Activated CD4-positive, alpha-beta T cell treated with anti-CD3 and anti-CD28 coated beads, Interleukin-2, Interleukin-6, amounts not matched to agents 100 ng/mL and 50 ng/mL, durations not matched to agents 16 hours and 8 hours (primary cell): ENCODE measurements around the gene REL.
A peak's percentile ranks its signal among the peaks of the same experiment; 100 is the strongest.
"Not testable (repeated sequence)": the region's sequence is repeated elsewhere in the genome, so short reads cannot be mapped to it uniquely, and the experiment has no call there.

Experiments
- DNase-seq: peaks from one replicate; pipeline ENCODE4 v3.0.0-alpha.2; 2020

Gene REL

GRCh38 chr2:60926741-60927552, 45.6 kb downstream of the REL start:
- no peak for DNase-seq

GRCh38 chr2:60932061-60932460, 50.7 kb downstream of the REL start:
- DNase-seq, result not testable (repeated sequence)

DNA sequence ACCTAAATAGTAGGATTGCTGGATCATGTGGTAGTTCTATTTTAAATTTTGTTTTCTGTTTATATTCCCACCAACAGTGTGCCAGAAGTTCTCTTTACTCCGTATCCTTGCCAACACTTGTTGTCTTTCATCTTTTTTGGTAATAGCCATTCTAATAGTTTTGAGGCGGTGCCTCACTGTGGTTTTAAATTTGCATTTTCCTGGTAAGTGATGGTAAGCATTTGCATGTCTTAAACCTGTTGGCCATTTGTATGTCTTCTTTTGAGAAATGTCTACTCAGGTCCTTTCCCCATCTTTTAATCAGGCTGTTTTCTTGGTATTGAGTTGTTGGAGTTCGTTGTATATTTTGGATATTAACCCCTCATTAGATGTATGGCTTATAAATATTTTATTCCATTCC, 51.6 kb downstream of the REL start:
- no peak for DNase-seq

DNA sequence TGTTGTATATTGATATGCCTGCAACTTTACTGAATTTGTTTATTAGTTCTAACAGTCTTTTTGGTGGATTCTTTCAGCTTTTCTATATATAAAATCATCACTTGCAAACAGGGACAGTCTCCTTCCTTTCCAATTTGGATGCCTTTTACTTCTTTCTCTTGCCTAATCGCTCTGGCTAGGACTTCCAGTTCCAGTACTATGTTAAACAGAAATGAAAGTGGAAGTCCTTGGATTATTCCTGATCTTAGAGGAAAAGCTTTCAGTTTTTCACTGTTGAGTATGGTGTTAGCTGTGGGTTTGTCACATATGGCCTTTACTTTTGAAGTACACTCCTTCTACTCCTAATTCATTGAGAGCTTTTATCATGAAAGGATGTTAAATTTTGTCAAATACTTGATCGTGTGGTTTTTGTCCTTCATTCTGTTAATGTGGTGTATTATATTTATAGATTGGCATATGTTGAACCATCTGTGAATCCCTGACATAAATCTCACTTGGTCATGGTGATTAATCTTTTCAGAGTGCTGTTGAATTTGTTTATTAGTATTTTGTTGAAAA, 52.9 kb downstream of the REL start:
- DNase-seq, result no peak

DNA sequence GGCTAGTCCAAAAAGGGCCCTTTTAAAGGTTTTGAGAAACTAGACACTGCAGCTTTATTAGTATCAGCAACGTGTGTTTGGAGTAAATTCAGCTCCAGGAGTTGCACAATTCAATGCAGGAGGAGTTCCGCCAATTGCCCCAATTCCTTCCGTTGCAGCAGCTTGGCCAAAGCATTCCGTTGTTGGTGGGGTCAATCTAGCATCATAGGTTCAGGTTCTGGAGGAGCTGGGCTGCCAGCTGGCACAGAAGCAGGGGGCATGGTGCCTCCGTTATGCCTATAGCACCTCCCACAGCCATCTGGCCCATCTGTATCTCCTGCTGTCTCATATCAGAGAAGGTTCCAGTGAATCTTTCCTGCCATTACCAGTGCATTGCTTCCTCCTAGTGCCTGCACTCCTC, 55.4 kb downstream of the REL start:
- no peak for DNase-seq

GRCh38 chr2:60938301-60938700, 56.9 kb downstream of the REL start:
- no peak for DNase-seq

- no peak for DNase-seq
These were observed 58.2 kb downstream of the REL start for GRCh38 chr2:60939622-60940021.

GRCh38 chr2:60945341-60945740, 64.0 kb downstream of the REL start:
- no peak for DNase-seq

DNA sequence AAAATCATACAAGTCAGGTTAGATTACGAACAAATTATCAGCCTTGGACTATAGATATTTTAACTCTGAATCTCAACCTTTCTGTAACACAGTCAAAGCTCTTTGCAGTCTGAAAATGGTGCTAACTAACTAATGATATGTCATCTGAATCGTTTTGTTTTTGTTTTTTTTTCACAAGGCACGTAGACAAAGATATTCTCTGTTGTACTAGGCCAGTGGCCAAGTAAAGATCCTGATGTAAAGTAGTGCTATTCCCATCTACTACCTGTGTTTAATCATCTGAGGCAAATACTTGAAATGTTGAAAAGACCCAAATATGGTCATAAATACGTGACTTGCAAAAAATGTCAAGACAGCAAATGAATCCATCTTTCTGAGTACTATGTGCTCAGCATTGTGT, 65.7 kb downstream of the REL start:
- DNase-seq, result no peak

GRCh38 chr2:60948161-60948560, 66.8 kb downstream of the REL start:
- DNase-seq, result no peak

DNA sequence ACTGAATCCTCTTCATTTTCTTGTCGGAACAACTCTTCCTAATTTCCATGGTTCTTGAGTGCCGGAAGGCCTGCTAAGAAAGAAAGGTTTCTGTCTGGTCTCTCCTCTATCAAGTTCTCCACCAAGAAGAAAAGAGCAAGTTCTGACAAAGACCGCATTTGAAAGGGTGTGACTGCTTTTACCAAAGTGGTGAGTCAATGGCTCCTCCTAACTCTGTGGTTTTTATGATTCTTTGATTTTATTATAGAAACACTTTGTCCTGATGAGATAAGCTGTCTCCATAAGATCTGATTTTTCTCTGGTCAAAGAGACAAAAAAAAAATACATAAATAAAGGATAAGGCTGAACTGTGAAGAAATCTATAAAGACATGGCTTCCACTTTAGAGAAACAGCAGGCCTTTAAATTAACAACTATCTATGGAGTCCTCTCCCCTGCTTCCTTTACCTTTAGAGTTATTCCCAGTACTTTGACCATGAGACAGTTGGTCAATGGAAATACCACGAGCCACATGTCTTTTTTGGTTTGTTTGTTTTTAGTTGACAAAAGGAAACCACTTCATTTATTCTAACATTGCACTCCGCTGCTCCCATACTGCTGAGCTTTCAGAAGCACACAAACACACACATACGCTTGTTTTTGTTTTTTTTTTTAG, 67.7 kb downstream of the REL start:
- no peak for DNase-seq

GRCh38 chr2:60954139-60954538, 72.8 kb downstream of the REL start:
- no peak for DNase-seq

DNA sequence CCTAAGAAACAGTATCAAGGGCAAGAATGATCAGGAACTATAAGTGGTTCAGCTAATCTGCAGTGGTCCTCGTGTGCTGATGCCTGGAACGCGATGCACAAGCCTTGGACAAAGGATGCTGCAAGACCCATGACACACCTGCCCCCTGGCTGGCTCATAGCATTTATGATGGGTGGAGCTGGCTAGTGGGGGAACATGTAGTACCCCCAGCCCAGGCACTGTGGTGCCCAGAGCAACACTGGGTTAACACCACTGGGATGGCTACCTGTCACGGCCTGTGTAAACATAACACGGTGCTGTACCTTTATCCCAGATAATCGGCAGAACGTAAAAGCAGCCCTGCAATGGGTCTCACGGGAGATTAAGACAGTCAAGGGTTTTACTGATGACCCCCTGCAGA, 75.8 kb downstream of the REL start:
- DNase-seq, result no peak

- DNase-seq, result no peak
These were observed 76.3 kb downstream of the REL start for GRCh38 chr2:60957643-60958042.

GRCh38 chr2:60958361-60958760, 77.0 kb downstream of the REL start:
- DNase-seq, result no peak

DNA sequence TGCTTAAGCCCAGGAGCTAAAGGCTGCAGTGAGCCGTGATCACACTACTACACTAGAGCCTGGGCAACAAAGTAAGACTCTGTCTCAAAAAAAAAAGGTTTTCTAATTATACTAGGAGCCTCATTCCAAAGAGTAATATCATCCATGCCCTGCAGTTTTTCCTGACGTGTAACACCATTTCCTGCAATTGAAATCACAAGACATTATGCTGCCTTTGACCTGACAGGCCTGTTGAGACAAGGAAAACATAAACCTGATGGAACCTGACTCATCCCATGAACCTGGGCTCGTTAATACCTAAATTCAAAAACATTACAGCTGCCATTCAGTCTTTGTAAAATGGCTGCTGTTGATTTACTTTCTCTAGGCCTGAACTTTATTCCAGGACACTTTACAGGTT, 77.4 kb downstream of the REL start:
- no peak for DNase-seq

DNA sequence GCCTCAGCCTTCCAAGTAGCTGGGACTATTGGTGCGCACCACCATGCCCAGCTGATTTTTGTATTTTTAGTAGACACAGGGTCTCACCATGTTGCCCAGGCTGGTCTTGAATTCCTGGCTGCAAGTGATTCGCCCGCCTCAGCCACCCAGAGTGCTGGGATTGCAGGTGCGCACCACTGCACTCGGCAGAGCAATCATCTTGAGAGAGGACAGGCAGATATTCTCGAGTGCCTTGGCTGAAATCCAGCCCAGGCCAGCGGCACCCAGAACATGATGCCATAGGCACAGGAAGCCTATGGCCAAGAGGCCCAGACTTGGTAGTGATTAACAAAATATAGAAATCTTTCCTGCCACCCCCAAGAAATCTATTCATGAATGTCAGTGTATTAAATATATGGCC, 78.1 kb downstream of the REL start:
- no peak for DNase-seq

- DNase-seq, result no peak
These were observed 79.3 kb downstream of the REL start for GRCh38 chr2:60960706-60961105.

GRCh38 chr2:60961457-60961856, 80.1 kb downstream of the REL start:
- DNase-seq, result no peak

DNA sequence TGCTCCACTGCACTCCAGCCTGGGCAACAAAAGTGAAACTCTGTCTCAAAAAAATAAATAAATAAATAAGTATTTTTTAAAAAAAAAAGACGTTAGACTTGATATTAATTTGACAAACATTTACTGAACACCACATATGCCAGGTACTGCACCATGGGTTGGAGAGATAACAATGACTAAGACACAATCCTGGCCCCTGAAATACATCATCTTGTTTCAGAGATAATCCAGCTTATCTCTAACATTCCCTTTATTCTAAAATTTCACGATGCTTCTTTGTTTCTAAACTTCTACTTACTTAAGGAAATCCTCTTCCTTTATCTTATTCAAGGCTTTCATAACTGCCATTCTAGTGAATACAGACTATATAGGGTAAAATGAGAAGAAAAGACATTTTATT, 81.2 kb downstream of the REL start:
- no peak for DNase-seq

GRCh38 chr2:60963190-60963589, 81.8 kb downstream of the REL start:
- DNase-seq, result no peak

GRCh38 chr2:60964651-60965498, 83.5 kb downstream of the REL start:
- peak; percentile 15 for DNase-seq

DNA sequence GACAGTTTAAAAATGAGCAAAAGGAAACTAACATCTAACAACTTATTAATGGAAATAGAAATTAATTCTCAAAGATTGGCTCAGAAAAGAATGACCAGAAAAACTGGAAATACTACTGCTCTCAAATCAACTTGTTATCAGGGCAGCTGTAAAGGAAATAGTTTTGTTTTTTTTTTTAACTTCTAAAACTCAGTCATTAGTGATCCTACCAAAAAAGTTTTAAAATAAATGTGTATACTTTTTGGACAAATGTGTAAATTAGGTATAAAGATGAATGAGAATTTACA, 84.1 kb downstream of the REL start:
- no peak for DNase-seq
